ENCODE results near the gene CDH13. TPM values are rescaled to one million over a fixed set of nuclear protein-coding genes. Genes with fewer than 3 reads are reported as not detected.
A peak's percentile ranks its signal among the peaks of the same experiment; 100 is the strongest.

CDH13 gene
- total RNA-seq, 2 experiments from 2014 or later: not detected

DNA sequence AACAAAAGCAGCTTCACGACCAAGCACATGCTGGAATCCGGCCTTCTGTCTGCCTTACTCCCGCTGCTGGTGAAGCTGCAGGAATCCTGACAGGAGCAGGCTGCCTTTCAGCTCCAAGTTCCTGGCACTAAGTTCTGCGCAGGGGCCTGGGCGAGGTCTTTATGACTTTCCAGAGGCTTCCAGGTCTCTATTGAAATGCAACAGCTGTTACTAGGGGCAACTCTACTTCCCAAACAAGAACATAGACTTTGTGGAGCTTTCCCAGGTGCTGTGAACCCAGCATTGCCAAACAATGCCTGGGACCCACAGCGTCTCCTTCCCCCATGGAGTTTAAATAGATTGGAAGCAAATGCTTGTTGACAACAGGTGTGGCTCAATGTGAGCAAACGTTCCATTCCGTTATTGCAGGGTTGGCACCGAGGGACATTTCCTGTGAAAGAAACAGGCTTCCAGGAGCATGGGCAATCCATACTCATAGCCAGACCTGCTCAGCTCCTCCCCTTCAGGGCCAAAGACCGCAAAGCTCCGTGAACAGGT is 156.0 kb downstream of the CDH13 start:
- peaks cover 9% of the 10 kb centered on the region for H3K27me3 Mint-ChIP-seq
- peaks cover 9% of the 10 kb centered on the region for H3K4me1 Mint-ChIP-seq
- CTCF ChIA-PET: interaction anchor here (0.7 kb wide), 1 partner anchor 1925 kb away, joined by 3 read pairs; no protein-coding TSS in a partner anchor
- no peak for DNase-seq
- no peak for ATAC-seq
- no peaks in the 10 kb centered on the region for H3K36me3 Mint-ChIP-seq
- no peak overlapping the region for H3K4me3 Mint-ChIP-seq
- no peak overlapping the region for H3K27ac Mint-ChIP-seq
- H3K9me3 Mint-ChIP-seq (ENCODE audit: low read depth): peaks cover 2% of the 10 kb centered on the region

DNA sequence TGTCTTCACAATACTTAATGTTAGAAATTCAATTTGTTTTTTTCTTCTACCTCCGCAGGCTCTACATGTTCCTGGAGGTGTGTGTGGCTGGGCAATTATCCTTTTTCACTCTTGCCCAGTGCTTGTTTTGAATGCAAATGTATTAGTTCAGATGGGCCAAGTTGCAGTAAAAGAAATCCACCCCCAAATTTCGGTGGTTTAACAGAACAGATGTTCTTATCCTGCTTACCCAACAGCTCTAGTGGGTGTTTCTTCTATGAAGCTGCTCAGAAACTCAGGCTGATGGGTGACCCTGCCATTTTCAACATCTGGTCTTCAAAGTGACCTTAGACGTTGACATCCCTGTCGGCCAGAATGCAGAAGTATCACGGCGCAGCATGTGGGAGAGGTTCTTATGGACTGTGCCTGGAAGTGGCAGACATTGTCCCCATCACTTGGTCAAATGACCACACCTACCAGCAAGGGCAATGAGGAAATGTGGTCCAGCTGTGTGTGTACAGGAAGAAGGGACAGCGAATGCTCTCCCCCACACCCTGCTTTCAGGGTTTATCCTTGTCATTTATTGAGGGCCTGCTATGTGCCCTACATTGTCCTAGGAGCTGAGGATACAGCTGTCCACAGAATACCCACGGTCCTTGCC is 157.3 kb downstream of the CDH13 start:
- Mint-ChIP-seq H3K4me1 (peaks cover 9% of the 10 kb centered on the region), H3K36me3 (no peaks in the 10 kb centered on the region), H3K9me3 (ENCODE audit: low read depth) (peaks cover 2% of the 10 kb centered on the region), H3K4me3 (no peak overlapping the region), H3K27ac (no peak overlapping the region), H3K27me3 (peaks cover 5% of the 10 kb centered on the region)
- DNase-seq (no peak), ATAC-seq (no peak)
- CTCF ChIA-PET: no interaction called here

GRCh38 chr16:82784573-82784968 is 157.8 kb downstream of the CDH13 start:
- Mint-ChIP-seq H3K36me3 (no peaks in the 10 kb centered on the region), H3K4me3 (no peak overlapping the region)
- CTCF ChIA-PET: no interaction called here

GRCh38 chr16:82788225-82788624 is 161.5 kb downstream of the CDH13 start:
- H3K4me3 Mint-ChIP-seq: no peak overlapping the region
- CTCF ChIA-PET: no interaction called here
- H3K4me1 Mint-ChIP-seq: peaks cover 2% of the 10 kb centered on the region

More at GRCh38 chr16:82784573-82784968, 157.8 kb downstream of the CDH13 start:
- peaks cover 1% of the 10 kb centered on the region for H3K27me3 Mint-ChIP-seq
- peaks cover 9% of the 10 kb centered on the region for H3K4me1 Mint-ChIP-seq
- peaks cover 2% of the 10 kb centered on the region for H3K9me3 Mint-ChIP-seq (ENCODE audit: low read depth)
- ATAC-seq (no peak), DNase-seq (no peak)
- no peak overlapping the region for H3K27ac Mint-ChIP-seq

GRCh38 chr16:82788919-82789318 is 162.2 kb downstream of the CDH13 start:
- H3K9me3 Mint-ChIP-seq (ENCODE audit: low read depth): peaks cover 2% of the 10 kb centered on the region
- no peak for DNase-seq
- no peak overlapping the region for H3K27ac Mint-ChIP-seq
- H3K27me3 Mint-ChIP-seq: no peaks in the 10 kb centered on the region
- no peak for ATAC-seq
- H3K4me3 Mint-ChIP-seq: no peak overlapping the region
- H3K4me1 Mint-ChIP-seq: no peaks in the 10 kb centered on the region
- CTCF ChIA-PET: no interaction called here
- H3K36me3 Mint-ChIP-seq: no peaks in the 10 kb centered on the region

More at GRCh38 chr16:82788225-82788624, 161.5 kb downstream of the CDH13 start:
- ATAC-seq (no peak), DNase-seq (no peak)
- H3K27me3 Mint-ChIP-seq: no peaks in the 10 kb centered on the region
- no peak overlapping the region for H3K27ac Mint-ChIP-seq
- H3K9me3 Mint-ChIP-seq (ENCODE audit: low read depth): peaks cover 2% of the 10 kb centered on the region
- no peaks in the 10 kb centered on the region for H3K36me3 Mint-ChIP-seq

GRCh38 chr16:82792693-82793092 is 165.9 kb downstream of the CDH13 start:
- no peaks in the 10 kb centered on the region for H3K36me3 Mint-ChIP-seq
- CTCF ChIA-PET: no interaction called here
- H3K4me1 Mint-ChIP-seq: no peaks in the 10 kb centered on the region
- H3K9me3 Mint-ChIP-seq (ENCODE audit: low read depth): no peaks in the 10 kb centered on the region
- DNase-seq (no peak), ATAC-seq (no peak)
- no peak overlapping the region for H3K4me3 Mint-ChIP-seq
- H3K27ac Mint-ChIP-seq: no peak overlapping the region
- no peaks in the 10 kb centered on the region for H3K27me3 Mint-ChIP-seq

DNA sequence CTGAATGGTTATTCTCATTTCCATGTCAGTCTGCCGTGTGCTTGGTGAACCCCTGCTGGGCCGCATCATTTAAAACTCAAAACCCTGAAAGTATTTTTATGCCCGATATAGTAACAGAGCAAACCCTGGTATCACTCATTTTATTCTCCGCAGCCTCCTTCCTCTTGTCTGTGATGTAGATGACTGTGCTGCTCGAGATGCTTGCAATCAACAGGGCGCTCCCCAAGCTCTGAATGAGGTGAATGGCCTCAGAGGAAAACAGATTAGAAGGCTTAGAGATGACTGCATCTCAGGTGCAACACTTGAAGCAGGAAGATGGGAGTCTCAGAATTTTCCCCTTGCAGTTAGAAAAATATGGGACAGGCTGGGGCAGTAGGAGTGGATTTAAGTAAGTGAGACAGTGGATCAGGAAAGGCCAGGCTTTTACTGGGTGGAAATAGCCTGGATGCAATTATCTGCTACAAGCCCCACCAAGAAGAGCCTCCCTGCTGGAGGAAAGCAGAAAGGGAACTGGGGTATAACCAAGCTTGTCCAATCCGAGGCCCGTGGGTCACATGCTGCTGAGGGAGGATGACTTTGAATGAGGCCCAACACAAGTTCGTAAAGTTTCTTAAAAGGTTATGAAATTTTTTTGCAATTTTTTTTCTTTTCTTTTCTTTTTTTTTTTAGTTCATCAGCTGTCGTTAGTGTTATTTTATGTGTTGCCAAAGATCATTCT is 166.9 kb downstream of the CDH13 start:
- Mint-ChIP-seq H3K4me3 (no peak overlapping the region), H3K4me1 (no peaks in the 10 kb centered on the region), H3K27ac (no peak overlapping the region), H3K36me3 (no peaks in the 10 kb centered on the region), H3K27me3 (no peaks in the 10 kb centered on the region), H3K9me3 (ENCODE audit: low read depth) (no peaks in the 10 kb centered on the region)
- DNase-seq (no peak), ATAC-seq (no peak)
- CTCF ChIA-PET: no interaction called here

- Mint-ChIP-seq H3K9me3 (ENCODE audit: low read depth) (no peaks in the 10 kb centered on the region), H3K36me3 (no peaks in the 10 kb centered on the region), H3K4me3 (no peak overlapping the region), H3K27ac (no peak overlapping the region), H3K27me3 (no peaks in the 10 kb centered on the region), H3K4me1 (peaks cover 1% of the 10 kb centered on the region)
- CTCF ChIA-PET: no interaction called here
- ATAC-seq (no peak), DNase-seq (no peak)
Measured at GRCh38 chr16:82796047-82796446, 169.3 kb downstream of the CDH13 start.

DNA sequence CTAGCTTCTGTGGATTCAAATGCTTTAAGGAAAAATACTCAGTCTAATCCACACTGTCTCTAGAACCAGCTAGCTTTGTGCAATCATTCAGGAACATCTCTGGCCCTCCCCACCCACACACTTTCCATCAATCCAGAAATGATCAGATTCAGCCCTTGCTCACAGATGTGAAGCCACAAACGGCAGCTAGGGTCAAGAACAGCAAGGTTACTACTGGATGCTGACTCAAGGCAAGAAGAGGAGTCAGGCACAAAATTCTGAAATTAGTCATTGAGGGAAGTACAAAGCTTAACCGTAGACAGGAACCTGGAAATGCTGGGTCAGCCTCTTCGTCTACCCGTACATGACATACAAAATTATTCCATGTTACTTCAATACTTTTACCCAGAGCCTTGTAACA is 174.6 kb downstream of the CDH13 start:
- Mint-ChIP-seq H3K4me1 (peaks cover 7% of the 10 kb centered on the region), H3K27me3 (peaks cover 4% of the 10 kb centered on the region), H3K36me3 (no peaks in the 10 kb centered on the region), H3K9me3 (ENCODE audit: low read depth) (no peaks in the 10 kb centered on the region), H3K4me3 (no peak overlapping the region), H3K27ac (no peak overlapping the region)
- DNase-seq (peak; percentile 45), ATAC-seq (no peak)
- CTCF ChIA-PET: interaction anchor here (1.5 kb wide), 1 partner anchor 170 kb away, joined by 3 read pairs; no protein-coding TSS in a partner anchor

- Mint-ChIP-seq H3K36me3 (no peaks in the 10 kb centered on the region), H3K27ac (no peak overlapping the region), H3K9me3 (ENCODE audit: low read depth) (no peaks in the 10 kb centered on the region), H3K27me3 (peaks cover 9% of the 10 kb centered on the region), H3K4me1 (peaks cover 7% of the 10 kb centered on the region), H3K4me3 (no peak overlapping the region)
- CTCF ChIA-PET: no interaction called here
- ATAC-seq: no peak
- DNase-seq: no peak
Measured at GRCh38 chr16:82805866-82806265, 179.1 kb downstream of the CDH13 start.

- no peaks in the 10 kb centered on the region for H3K9me3 Mint-ChIP-seq (ENCODE audit: low read depth)
- CTCF ChIA-PET: no interaction called here
- DNase-seq (no peak), ATAC-seq (no peak)
- no peak overlapping the region for H3K27ac Mint-ChIP-seq
- peaks cover 8% of the 10 kb centered on the region for H3K27me3 Mint-ChIP-seq
- H3K4me3 Mint-ChIP-seq: no peak overlapping the region
- H3K36me3 Mint-ChIP-seq: no peaks in the 10 kb centered on the region
- no peaks in the 10 kb centered on the region for H3K4me1 Mint-ChIP-seq
Measured at GRCh38 chr16:82807311-82807710, 180.5 kb downstream of the CDH13 start.

GRCh38 chr16:82808036-82808435 is 181.3 kb downstream of the CDH13 start:
- Mint-ChIP-seq H3K27ac (no peak overlapping the region), H3K9me3 (ENCODE audit: low read depth) (no peaks in the 10 kb centered on the region), H3K4me3 (no peak overlapping the region), H3K27me3 (peaks cover 12% of the 10 kb centered on the region), H3K4me1 (no peaks in the 10 kb centered on the region), H3K36me3 (no peaks in the 10 kb centered on the region)
- CTCF ChIA-PET: no interaction called here
- ATAC-seq (no peak), DNase-seq (no peak)

- Mint-ChIP-seq H3K36me3 (no peaks in the 10 kb centered on the region), H3K4me3 (no peak overlapping the region), H3K9me3 (ENCODE audit: low read depth) (peaks cover 1% of the 10 kb centered on the region), H3K4me1 (no peaks in the 10 kb centered on the region), H3K27me3 (peaks cover 12% of the 10 kb centered on the region), H3K27ac (no peak overlapping the region)
- CTCF ChIA-PET: no interaction called here
- DNase-seq (no peak), ATAC-seq (no peak)
Measured at GRCh38 chr16:82810077-82810476, 183.3 kb downstream of the CDH13 start.

DNA sequence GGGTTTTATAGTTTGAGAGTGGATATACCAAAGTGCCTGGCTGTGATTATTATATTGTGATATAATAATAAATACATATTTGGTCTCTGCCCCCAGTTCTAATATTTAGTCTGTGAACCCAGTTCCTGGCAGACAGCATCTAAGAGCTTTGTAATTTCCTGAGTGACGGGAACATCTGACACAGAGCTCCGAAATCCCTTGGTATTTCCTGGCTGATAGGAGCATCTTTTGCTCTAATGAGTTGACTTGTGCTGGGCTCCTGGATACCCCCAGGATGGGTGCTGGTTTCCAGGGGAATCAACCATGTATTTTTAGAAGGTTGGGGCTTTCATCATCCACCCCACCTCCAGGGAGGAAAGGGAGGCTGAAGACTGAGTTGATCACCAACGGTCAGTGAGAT is 187.3 kb downstream of the CDH13 start:
- H3K36me3 Mint-ChIP-seq: no peaks in the 10 kb centered on the region
- DNase-seq (no peak), ATAC-seq (no peak)
- H3K9me3 Mint-ChIP-seq (ENCODE audit: low read depth): peaks cover 4% of the 10 kb centered on the region
- CTCF ChIA-PET: no interaction called here
- H3K4me1 Mint-ChIP-seq: no peaks in the 10 kb centered on the region
- peaks cover 7% of the 10 kb centered on the region for H3K27me3 Mint-ChIP-seq
- H3K4me3 Mint-ChIP-seq: no peak overlapping the region
- H3K27ac Mint-ChIP-seq: no peak overlapping the region

Measured in activated CD8-positive, alpha-beta memory T cell treated with anti-CD3 and anti-CD28 coated beads, Interleukin-2, amount 10 ng/mL, durations not matched to agents 7 days and 5 days (primary cell).